PFSK-1 (cell line): ENCODE measurements around the gene SPTLC2.

Experiments
- POLR2AphosphoS5 ChIP-seq: IDR thresholded peaks from 2 replicates; pipeline ENCODE4 v1.6.1; 2012; ENCODE audit warnings: low read depth, mild to moderate bottlenecking, control low read depth, low read length, moderate library complexity
- SIN3A ChIP-seq: IDR thresholded peaks from 2 replicates; pipeline ENCODE4 v1.6.1; 2012; ENCODE audit warnings: mild to moderate bottlenecking, low read length, moderate library complexity, borderline replicate concordance; ENCODE audit not compliant: insufficient read depth
- TAF1 ChIP-seq: IDR thresholded peaks from 2 replicates; pipeline ENCODE4 v1.6.1; 2012; ENCODE audit warnings: low read length, control low read depth, borderline replicate concordance; ENCODE audit not compliant: insufficient read depth

GRCh38 chr14:77603031-77603430 lies 13.4 kb downstream of the SPTLC2 start:
- TF ChIP-seq POLR2AphosphoS5 (no peak), SIN3A (no peak), TAF1 (no peak)
